RKO (cell line): Measurements from ENCODE around the gene CRYL1.

ENCODE experiments used
- DNase-seq: peaks from one replicate; pipeline ENCODE4 v3.0.0-alpha.2; 2016; ENCODE audit warnings: low spot score

The CRYL1 gene

GRCh38 chr13:20399515-20399914 lies 126.1 kb downstream of the CRYL1 start:
- DNase-seq, result no peak

DNA sequence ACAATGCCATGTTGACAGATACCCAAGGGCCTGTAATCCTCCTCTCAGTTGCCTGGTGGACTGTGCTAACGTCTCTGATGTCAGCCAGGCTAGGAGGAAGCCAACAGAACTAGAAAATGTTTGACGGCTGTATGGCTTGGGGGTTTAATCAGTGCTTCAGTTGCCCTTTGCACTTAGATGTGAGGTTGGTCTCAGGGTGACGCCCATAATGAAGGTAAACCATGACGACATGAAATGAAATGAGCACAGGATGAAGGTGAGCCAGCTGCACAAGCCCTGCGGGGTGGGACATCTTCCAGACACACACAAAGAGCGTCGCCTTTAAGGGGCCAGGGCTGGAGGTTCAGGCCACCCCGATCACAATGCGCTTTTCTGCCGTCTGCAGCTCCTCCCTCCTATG lies 127.2 kb downstream of the CRYL1 start:
- no peak for DNase-seq

DNA sequence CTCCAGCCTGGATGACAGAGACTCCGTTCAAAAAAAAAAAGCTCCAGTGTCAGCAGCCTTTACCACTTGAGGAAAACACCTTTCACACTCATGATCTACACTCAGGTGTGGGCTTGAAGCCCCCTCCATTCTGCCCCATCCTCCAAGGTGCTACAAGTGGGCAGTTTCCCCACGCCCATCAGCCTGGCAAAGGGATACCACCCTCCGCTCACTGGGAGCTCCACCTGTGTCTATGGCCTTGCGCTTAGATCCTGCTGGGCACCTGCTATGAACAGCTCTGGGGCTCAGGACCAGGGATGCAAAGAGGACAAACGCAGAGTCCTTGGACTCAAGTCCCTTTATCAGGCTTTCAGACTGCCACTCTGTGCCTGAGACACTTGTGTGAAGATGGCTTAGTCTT lies 127.8 kb downstream of the CRYL1 start:
- no peak for DNase-seq

GRCh38 chr13:20395061-20395916 lies 130.4 kb downstream of the CRYL1 start:
- DNase-seq, result no peak

DNA sequence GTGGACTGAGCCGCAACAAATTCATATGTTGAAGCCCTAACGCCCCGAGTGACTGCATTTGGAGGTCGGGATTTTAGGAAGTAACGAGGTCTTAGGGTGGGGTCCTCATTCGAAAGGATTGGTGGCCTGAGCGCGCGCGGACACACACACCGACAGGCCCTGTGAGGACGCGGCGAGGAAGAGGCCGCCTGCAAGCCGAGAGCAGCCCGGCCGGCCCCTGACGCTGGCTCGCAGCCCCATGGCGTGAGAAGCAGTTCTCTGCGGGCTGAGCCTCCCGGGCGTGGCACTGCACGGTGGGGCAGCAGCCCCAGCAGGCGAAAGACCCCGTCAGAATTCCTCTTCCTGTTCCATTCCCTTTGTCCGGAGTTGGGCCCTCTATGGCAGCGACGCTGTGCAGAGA lies 131.2 kb downstream of the CRYL1 start:
- DNase-seq, result no peak

DNA sequence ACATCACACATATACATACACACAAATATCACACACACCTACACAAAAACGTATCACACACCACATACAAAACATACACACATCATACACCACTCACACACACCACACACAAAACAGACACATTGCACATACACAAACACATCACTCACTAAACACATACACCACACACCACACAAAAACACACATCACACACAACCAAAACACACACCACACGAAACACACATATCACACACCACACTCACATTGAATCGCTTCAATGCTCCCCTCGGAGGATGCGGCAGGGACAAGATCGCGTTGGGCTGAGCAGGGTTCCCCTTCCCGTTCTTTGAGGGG lies 131.5 kb downstream of the CRYL1 start:
- no peak for DNase-seq

- no peak for DNase-seq
Observed at GRCh38 chr13:20393273-20394168, 132.1 kb downstream of the CRYL1 start.

DNA sequence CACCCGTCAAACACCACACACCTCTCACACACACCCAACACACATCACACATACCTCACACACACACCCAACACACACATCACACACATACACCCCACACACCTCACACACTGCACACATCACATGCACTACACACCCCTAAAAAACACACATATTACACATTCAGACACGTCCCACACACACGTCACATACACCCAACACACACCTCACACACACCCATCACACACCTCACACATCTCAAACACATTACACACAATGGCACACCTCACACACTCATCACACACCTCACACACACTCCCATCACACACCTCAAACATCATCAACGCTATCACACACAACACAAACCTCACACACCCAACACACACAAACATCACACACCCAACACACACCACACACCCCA lies 133.1 kb downstream of the CRYL1 start:
- DNase-seq, result no peak

- no peak for DNase-seq
Observed at GRCh38 chr13:20391597-20392452, 133.8 kb downstream of the CRYL1 start.

DNA sequence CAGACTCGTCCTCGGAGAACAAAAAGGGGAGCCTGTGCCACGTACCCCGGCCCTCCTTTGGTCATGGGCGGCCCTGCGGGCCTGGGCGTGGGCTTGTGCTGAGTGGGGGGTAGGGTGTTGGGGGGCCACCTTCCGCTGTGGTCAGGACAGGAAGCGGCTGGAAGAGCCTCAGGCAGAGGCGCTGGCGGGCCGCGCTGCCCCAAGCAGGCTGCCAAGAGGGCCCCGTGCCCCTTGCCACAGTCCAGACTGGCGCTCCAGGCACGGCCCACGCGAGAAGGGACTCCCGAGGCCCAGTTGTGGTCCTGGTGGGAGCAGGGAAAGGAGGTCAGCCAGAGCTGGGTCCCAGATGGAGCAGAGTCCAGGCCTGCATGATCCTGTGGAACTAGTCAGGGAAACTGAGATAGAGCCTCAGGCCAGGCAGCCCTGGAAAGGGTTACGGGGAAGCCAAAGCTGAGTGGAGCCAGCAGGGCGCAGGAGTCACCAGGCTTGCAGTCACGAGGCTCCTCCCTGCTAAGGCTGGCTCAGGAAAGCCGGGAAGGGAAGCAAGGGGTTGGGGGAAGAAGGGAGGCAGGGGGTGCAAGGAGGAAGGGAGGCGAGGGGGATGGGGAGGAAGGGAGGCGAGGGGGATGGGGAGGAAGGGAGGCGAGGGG lies 135.0 kb downstream of the CRYL1 start:
- DNase-seq, result no peak

- DNase-seq, result no peak
Observed at GRCh38 chr13:20389696-20390525, 135.7 kb downstream of the CRYL1 start.

DNA sequence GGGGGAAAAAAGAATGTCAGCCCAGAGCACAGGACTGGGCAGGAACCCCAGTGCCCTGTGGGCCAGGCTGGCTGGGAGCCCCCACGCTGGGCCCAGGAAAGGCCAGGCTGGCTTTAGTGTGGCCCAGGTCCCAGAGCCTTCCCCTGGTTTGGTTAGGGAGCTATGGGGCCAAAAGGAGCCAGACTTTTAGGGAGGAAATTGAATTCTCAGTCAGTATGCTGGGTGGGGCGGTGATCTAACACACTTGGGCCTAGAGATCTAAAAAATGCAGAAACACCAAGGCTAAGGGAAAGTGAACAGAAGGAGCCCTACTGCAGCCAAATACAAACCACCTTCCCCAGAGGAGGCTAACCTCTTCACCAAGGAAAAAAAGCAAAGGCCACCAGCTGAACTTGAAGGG lies 137.5 kb downstream of the CRYL1 start:
- DNase-seq, result no peak

- peak; percentile 60 for DNase-seq
Observed at GRCh38 chr13:20387441-20387971, 138.2 kb downstream of the CRYL1 start.

DNA sequence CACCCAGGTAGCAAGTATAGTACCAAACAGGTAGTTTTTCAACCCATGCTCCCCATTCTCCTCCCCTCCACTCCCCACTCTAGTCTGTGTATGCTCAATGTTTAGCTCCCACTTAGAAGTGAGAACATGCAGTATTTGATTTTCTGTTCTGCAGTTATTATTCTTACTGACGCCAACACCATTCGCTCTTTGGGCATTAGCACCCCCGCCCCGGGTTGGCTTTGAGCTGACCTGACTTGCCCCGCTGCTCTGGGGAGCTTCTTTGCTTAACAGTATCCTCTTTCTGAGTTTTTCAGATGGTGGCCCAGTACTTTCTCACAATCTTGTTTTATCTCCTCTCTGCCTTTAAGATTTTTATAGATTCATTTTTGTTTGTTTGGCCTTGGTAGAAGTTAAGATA lies 138.7 kb downstream of the CRYL1 start:
- DNase-seq, result no peak

DNA sequence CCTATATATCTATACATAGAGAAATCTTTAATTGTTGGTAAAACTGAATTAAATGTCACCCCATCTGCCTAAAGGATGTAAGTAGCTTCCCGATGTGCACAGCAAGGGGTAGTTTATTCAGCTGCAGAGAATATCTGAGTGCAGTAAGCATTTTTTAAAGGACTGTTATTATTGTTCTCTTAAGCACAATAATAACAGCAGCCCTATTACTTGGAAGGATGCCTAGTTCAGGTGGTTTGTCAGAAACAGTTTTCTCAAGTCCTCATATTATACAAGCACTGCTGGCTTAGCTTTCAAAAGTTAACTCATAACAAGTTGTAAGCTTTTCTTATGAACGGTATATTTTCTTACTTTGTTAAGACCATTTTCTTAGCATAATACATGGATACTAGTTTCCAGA lies 142.6 kb downstream of the CRYL1 start:
- DNase-seq, result no peak

DNA sequence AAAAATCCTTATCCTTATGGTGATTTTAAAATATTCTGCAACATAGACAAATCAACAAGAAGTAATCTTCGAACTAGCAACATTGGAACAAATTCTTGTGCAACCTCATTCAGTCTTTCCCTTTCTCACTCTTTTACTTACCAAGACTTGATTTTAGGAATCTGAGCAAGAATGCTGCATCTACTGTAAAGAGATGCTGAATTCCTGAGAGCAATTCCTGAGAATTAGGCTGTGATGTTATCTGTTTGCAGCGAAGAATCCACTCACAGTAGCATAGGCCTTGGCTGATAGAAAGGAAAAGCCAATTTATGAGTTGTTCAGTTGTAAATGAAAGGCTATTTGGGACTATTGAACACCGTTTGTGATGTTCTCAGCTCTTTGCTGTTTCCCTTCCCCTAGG lies 144.3 kb downstream of the CRYL1 start:
- no peak for DNase-seq

DNA sequence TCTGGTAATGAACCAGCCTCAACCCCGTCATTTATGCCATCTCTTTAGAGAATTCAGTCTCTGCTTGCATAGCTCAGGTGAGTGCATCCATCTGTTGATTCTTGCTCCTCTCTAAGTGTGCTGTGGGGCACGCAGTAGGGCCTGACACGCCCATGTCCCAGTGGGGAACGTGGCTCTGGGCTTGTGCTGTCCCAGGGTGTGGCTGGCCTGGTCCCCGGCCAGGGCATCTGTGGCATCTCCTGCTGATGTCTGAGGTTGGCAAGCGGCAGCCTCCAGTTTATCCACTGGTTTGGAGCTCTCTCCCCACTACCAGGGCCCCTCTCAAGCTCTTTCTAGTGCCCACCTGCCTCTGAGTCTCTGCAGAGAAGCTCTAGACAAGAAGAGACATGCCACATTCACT lies 146.9 kb downstream of the CRYL1 start:
- DNase-seq, result no peak

- DNase-seq, result no peak
Observed at GRCh38 chr13:20377720-20378119, 147.9 kb downstream of the CRYL1 start.

- DNase-seq, result no peak
Observed at GRCh38 chr13:20375871-20376270, 149.8 kb downstream of the CRYL1 start.

DNA sequence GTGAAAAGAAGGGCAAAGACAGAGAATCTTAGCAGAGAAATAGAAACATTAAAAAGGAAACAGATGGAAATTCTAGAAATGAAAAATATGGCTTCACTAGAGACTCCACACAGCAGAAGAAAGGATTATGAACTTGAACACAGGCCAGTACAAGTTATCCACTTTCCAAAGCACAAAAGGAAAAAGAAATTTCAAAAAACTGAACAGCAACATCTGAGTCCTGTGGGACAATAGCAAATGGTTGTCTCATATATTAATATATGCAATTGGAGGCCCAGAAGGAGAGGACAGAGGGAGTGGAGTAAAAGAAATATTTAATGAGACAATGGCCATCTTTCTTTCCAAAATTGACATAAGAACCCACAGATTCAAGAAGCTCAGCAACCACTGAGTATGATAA lies 151.8 kb downstream of the CRYL1 start:
- DNase-seq, result no peak

GRCh38 chr13:20371825-20372224 lies 153.8 kb downstream of the CRYL1 start:
- DNase-seq, result no peak
